HG02938 (cell line): Measurements from ENCODE around the gene PDE3A.
"Not testable (repeated sequence)": the region's sequence is repeated elsewhere in the genome, so short reads cannot be mapped to it uniquely, and the experiment has no call there.

ENCODE experiments used
- ATAC-seq: cut with Tn5 transposase; IDR thresholded peaks from one replicate; pipeline ENCODE4 v1.9.1; 2021; ENCODE audit warnings: mild to moderate bottlenecking, moderate library complexity; ENCODE audit not compliant: unreplicated experiment

PDE3A gene

GRCh38 chr12:20546267-20546666, 177.9 kb downstream of the PDE3A start:
- ATAC-seq: no peak

GRCh38 chr12:20547816-20548575, 179.7 kb downstream of the PDE3A start:
- no peak for ATAC-seq

GRCh38 chr12:20548611-20549010, 180.3 kb downstream of the PDE3A start:
- no peak for ATAC-seq

GRCh38 chr12:20549108-20549719, 180.9 kb downstream of the PDE3A start:
- ATAC-seq: no peak

GRCh38 chr12:20551742-20552442, 183.6 kb downstream of the PDE3A start:
- not testable (repeated sequence) for ATAC-seq

- not testable (repeated sequence) for ATAC-seq
These were observed 184.2 kb downstream of the PDE3A start for GRCh38 chr12:20552586-20552985.

- ATAC-seq: no peak
These were observed 186.7 kb downstream of the PDE3A start for GRCh38 chr12:20555015-20555414.

- ATAC-seq: no peak
These were observed 187.4 kb downstream of the PDE3A start for GRCh38 chr12:20555771-20556170.

GRCh38 chr12:20557096-20557495, 188.8 kb downstream of the PDE3A start:
- no peak for ATAC-seq

GRCh38 chr12:20560935-20561334, 192.6 kb downstream of the PDE3A start:
- ATAC-seq: no peak

- no peak for ATAC-seq
These were observed 193.5 kb downstream of the PDE3A start for GRCh38 chr12:20561871-20562270.

GRCh38 chr12:20567413-20567812, 199.1 kb downstream of the PDE3A start:
- no peak for ATAC-seq

GRCh38 chr12:20572451-20572850, 204.1 kb downstream of the PDE3A start:
- no peak for ATAC-seq

GRCh38 chr12:20576528-20576927, 208.2 kb downstream of the PDE3A start:
- ATAC-seq: no peak

- ATAC-seq: no peak
These were observed 208.7 kb downstream of the PDE3A start for GRCh38 chr12:20577054-20577453.

GRCh38 chr12:20578142-20578541, 209.8 kb downstream of the PDE3A start:
- no peak for ATAC-seq

GRCh38 chr12:20585055-20585625, 216.8 kb downstream of the PDE3A start:
- ATAC-seq: no peak

- no peak for ATAC-seq
These were observed 217.6 kb downstream of the PDE3A start for GRCh38 chr12:20585913-20586312.

GRCh38 chr12:20588042-20588441, 219.7 kb downstream of the PDE3A start:
- ATAC-seq: no peak

GRCh38 chr12:20590570-20590969, 222.2 kb downstream of the PDE3A start:
- no peak for ATAC-seq

- ATAC-seq: no peak
These were observed 224.2 kb downstream of the PDE3A start for GRCh38 chr12:20592556-20592955.

GRCh38 chr12:20593611-20594010, 225.3 kb downstream of the PDE3A start:
- no peak for ATAC-seq
